HepG2 (cell line): Measurements from ENCODE around the gene SLC8B1. TPM values are rescaled to one million over a fixed set of nuclear protein-coding genes. Genes with fewer than 3 reads are reported as not detected.

ENCODE experiments used
- ATAC-seq: fragments of 200-7000 bp; cut with Tn5 transposase; 3 replicates; pipeline ENCODE4 v1.9.1; 2020; ENCODE audit warnings: mild to moderate bottlenecking, moderate library complexity
- BruUV-seq: library from RNA; stranded (reverse); fragments of 400-500 nt; replicated peaks from 2 replicates; lab custom pipeline; 2021; lab: Mats Ljungman, UMichigan
- CTCF ChIA-PET: fragments of 300-600 bp; formaldehyde crosslinking; extraction: SDS; loops from one replicate; lab custom pipeline; 2021; ENCODE audit warnings: low total read pairs, inconsistent platforms, low intra/inter-chr PET ratio; lab: Yijun Ruan, JAX
- POLR2A ChIA-PET: fragments of 350-600 bp; sonication (Branson Sonifier 250); formaldehyde crosslinking; loops from one replicate; lab custom pipeline; 2020; ENCODE audit warnings: antibody characterized with exemption, inconsistent platforms; lab: Yijun Ruan, JAX
- DNase-seq: peaks from one replicate; pipeline ENCODE4 v3.0.0-alpha.2; 2015; ENCODE audit warnings: low spot score
- FAIRE-seq: peaks from 3 replicates; lab custom pipeline; 2011; peaks lifted over from hg19 to GRCh38; lab: Jason Lieb, UNC
- H2AFZ ChIP-seq: one replicate; pipeline ENCODE4 v1.6.1; 2011; ENCODE audit warnings: low read length, inconsistent platforms
- H3K27ac ChIP-seq: fragments of 300-600 bp; 3 replicates; pipeline ENCODE4 v1.8.0; 2011; ENCODE audit warnings: mixed run types, mild to moderate bottlenecking, mixed read lengths, low read length, inconsistent platforms; ENCODE audit not compliant: insufficient read depth; ENCODE audit errors: extremely low read length
- H3K27me3 ChIP-seq, 2 experiments: fragments of 200-600 bp in 1 of 2; 2 replicates in 1 of 2; 3 replicates in 1 of 2; pipeline versions ENCODE4 v1.6.0 to v1.8.0; 2011; ENCODE audit warnings: low read length in 2 of 2, mild to moderate bottlenecking in 2 of 2, moderate library complexity in 2 of 2, inconsistent platforms in 1 of 2; ENCODE audit not compliant: insufficient read depth in 2 of 2, control insufficient read depth in 1 of 2
- H3K36me3 ChIP-seq, 2 experiments: fragments of 200-600 bp in 1 of 2; replicated peaks in 1 of 2; 2 replicates in 1 of 2; 3 replicates in 1 of 2; pipeline versions ENCODE4 v1.5.1 to v1.8.0; 2011; ENCODE audit warnings: low read length in 2 of 2, inconsistent platforms in 1 of 2; ENCODE audit not compliant: insufficient read depth in 2 of 2, control insufficient read depth in 1 of 2
- H3K4me1 ChIP-seq: 2 replicates; pipeline ENCODE4 v1.5.1; 2012; ENCODE audit warnings: low read length, inconsistent platforms; ENCODE audit not compliant: insufficient read depth
- H3K4me2 ChIP-seq: 2 replicates; pipeline ENCODE4 v1.6.0; 2011; ENCODE audit warnings: low read depth, low read length, inconsistent platforms
- H3K4me3 ChIP-seq, 3 experiments: fragments of 200-600 bp in 1 of 3; sonication (generic), shearing (Covaris generic) in 1 of 3; replicated peaks in 1 of 3; 2 replicates each; pipeline ENCODE4 v1.5.1; 2011 to 2016; ENCODE audit warnings: low read length in 3 of 3, inconsistent platforms in 2 of 3, low read depth in 2 of 3, mild to moderate bottlenecking in 2 of 3, control low read depth in 1 of 3, mixed read lengths in 1 of 3; ENCODE audit not compliant: insufficient read depth in 1 of 3
- H3K79me2 ChIP-seq: one replicate; pipeline ENCODE4 v1.6.1; 2011; ENCODE audit warnings: low read length, inconsistent platforms; ENCODE audit not compliant: insufficient read depth
- H3K9ac ChIP-seq: 2 replicates; pipeline ENCODE4 v1.6.0; 2011; ENCODE audit warnings: mild to moderate bottlenecking, low read depth, low read length, inconsistent platforms; ENCODE audit not compliant: insufficient read depth
- H3K9me3 ChIP-seq: 2 replicates; pipeline ENCODE4 v1.5.1; 2012; ENCODE audit warnings: mild to moderate bottlenecking, low read length
- H4K20me1 ChIP-seq: 2 replicates; pipeline ENCODE4 v1.6.0; 2011; ENCODE audit warnings: inconsistent platforms, mild to moderate bottlenecking, low read length, moderate library complexity; ENCODE audit not compliant: insufficient read depth
- ARID5B ChIP-seq: IDR thresholded peaks from 2 replicates; pipeline ENCODE4 v1.4.0; 2020; ENCODE audit warnings: mild to moderate bottlenecking, missing genetic modification reagents
- HNF1A ChIP-seq, 2 experiments: sonication (generic) in 1 of 2; formaldehyde crosslinking in 1 of 2; IDR thresholded peaks; 2 replicates each; pipeline versions ENCODE4 v1.4.0 to v1.6.1; 2016 to 2020; ENCODE audit warnings: borderline replicate concordance in 1 of 2, low read depth in 1 of 2, mild to moderate bottlenecking in 1 of 2, missing genetic modification reagents in 1 of 2
- NFKB2 ChIP-seq: sonication (generic); formaldehyde crosslinking; IDR thresholded peaks from 2 replicates; pipeline ENCODE4 v1.4.0; 2020; ENCODE audit warnings: missing genetic modification reagents, borderline replicate concordance
- PLRG1 ChIP-seq: fragments of 450-650 bp; conservative IDR thresholded peaks from 2 replicates; pipeline ENCODE4 v1.6.1; 2016
- XBP1 ChIP-seq: sonication (generic); formaldehyde crosslinking; IDR thresholded peaks from 2 replicates; pipeline ENCODE4 v1.5.0; 2020; ENCODE audit warnings: missing genetic modification reagents
- ZBTB8A ChIP-seq: sonication (generic); formaldehyde crosslinking; IDR thresholded peaks from 2 replicates; pipeline ENCODE4 v1.4.0; 2020; ENCODE audit warnings: mild to moderate bottlenecking, low read depth, missing genetic modification reagents, borderline replicate concordance
- ZNF274 ChIP-seq: sonication (generic); formaldehyde crosslinking; IDR thresholded peaks from 2 replicates; pipeline ENCODE4 v1.5.1; 2020; ENCODE audit warnings: mild to moderate bottlenecking, missing genetic modification reagents
- ZNF432 ChIP-seq: sonication (generic); formaldehyde crosslinking; IDR thresholded peaks from 2 replicates; pipeline ENCODE4 v1.5.0; 2020; ENCODE audit warnings: missing genetic modification reagents, mild to moderate bottlenecking, borderline replicate concordance
- ZNF441 ChIP-seq: sonication (generic); formaldehyde crosslinking; IDR thresholded peaks from 2 replicates; pipeline ENCODE4 v1.7.0; 2021; ENCODE audit warnings: missing genetic modification reagents, borderline replicate concordance
- ZNF607 ChIP-seq: sonication (generic); formaldehyde crosslinking; IDR thresholded peaks from 2 replicates; pipeline ENCODE4 v1.5.1; 2020; ENCODE audit warnings: missing genetic modification reagents, mild to moderate bottlenecking, borderline replicate concordance
- ZNF616 ChIP-seq: sonication (generic); formaldehyde crosslinking; IDR thresholded peaks from 2 replicates; pipeline ENCODE4 v1.5.0; 2020; ENCODE audit warnings: low read depth, mild to moderate bottlenecking, missing genetic modification reagents
- ZNF7 ChIP-seq: IDR thresholded peaks from 2 replicates; pipeline ENCODE4 v1.6.1; 2016; ENCODE audit warnings: missing biosample characterization, missing genetic modification reagents
- WGBS: methylation state at CpG from one replicate; pipeline ENCODE4 v1.1.6; 2017; ENCODE audit warnings: low lambda C conversion rate; 5-methylcytosine and 5-hydroxymethylcytosine counted together
- in situ Hi-C: cut with HindIII; loops from 2 replicates; pipeline ENCODE4 v1.10.0; 2017; ENCODE audit warnings: low pct_unique_long_range_greater_than_20kb; ENCODE audit not compliant: extremely low pct_ligation_motif_present
- intact Hi-C: fragments of 100-400 bp; cut with micrococcal nuclease; formaldehyde crosslinking; loops from one replicate; pipeline ENCODE4 v1.10.0; 2022; ENCODE audit not compliant: unreplicated experiment
- polyA plus RNA-seq, 8 experiments: library from polyadenylated mRNA; depleted of rRNA in 3 of 8; stranded (reverse) in 7 of 8; unstranded in 1 of 8; fragments of >200 nt; fragmentation: Illumina TruSeq in 4 of 8; extraction: Trizol in 4 of 8; gene quantifications; 2 replicates each; pipeline versions ENCODE4 v1.2.1 to v1.2.3, GENCODE V29; 2011 to 2016; ENCODE audit warnings: low read depth in 4 of 8, missing spikeins in 1 of 8, mixed read lengths in 1 of 8; ENCODE audit not compliant: insufficient read depth in 1 of 8
- total RNA-seq, 5 experiments: library from RNA; depleted of rRNA; stranded (reverse); fragments of >200 nt; fragmentation: Illumina TruSeq; extraction: Trizol; gene quantifications; 2 replicates each; pipeline ENCODE4 v1.2.3, GENCODE V29; 2016; ENCODE audit warnings: low read depth in 1 of 5

The SLC8B1 gene
- total and polyA plus RNA-seq, 2 of the 13 experiments (the other 11 are each of a cell fraction or from before 2014, with no cell fraction given) = 6.8 to 8.0 TPM

- CTCF ChIA-PET = no interaction called here
- no peak for DNase-seq
- no peak for ATAC-seq
- no peaks in the 10 kb centered on the region for H4K20me1 ChIP-seq
- H3K4me2 ChIP-seq = no peak overlapping the region
- POLR2A ChIA-PET = no interaction called here
- H3K4me1 ChIP-seq = no peaks in the 10 kb centered on the region
- FAIRE-seq = no peak
- no peaks in the 10 kb centered on the region for H3K36me3 ChIP-seq
- no peak for TF ChIP-seq ZNF607
- TF ChIP-seq PLRG1 = no peak
- no peak for TF ChIP-seq ZNF432 (CRISPR knock-in tag)
- no peak for TF ChIP-seq ZBTB8A (CRISPR knock-in tag)
- no peak for TF ChIP-seq ZNF7 (CRISPR knock-in tag)
- TF ChIP-seq ZNF441 (CRISPR knock-in tag) = no peak
- TF ChIP-seq ARID5B (CRISPR knock-in tag) = no peak
- TF ChIP-seq XBP1 (CRISPR knock-in tag) = no peak
- TF ChIP-seq ZNF274 (CRISPR knock-in tag) = no peak
- no peak for TF ChIP-seq ZNF616 (CRISPR knock-in tag)
- TF ChIP-seq HNF1A (IDR thresholded peaks at IDR 0.05; ENCODE audit: low read depth) = no peak
- TF ChIP-seq HNF1A (CRISPR knock-in tag; IDR thresholded peaks at IDR 0.05; ENCODE audit: borderline replicate concordance) = no peak
- no peak for TF ChIP-seq NFKB2
- TF ChIP-seq, all 625 proteins: peak for 0
- no peak overlapping the region for H3K27ac ChIP-seq
- BruUV-seq = no TSS peak
- no peaks in the 10 kb centered on the region for H3K79me2 ChIP-seq
- H3K4me3 ChIP-seq = no peak overlapping the region
- in situ Hi-C loops = no loop called here
- no peak overlapping the region for H2AFZ ChIP-seq
- H3K9me3 ChIP-seq = no peaks in the 10 kb centered on the region
- intact Hi-C loops = no loop called here
- H3K9ac ChIP-seq = no peak overlapping the region
- WGBS = 35% methylated on average over 6 of the region's 6 CpGs
- H3K27me3 ChIP-seq = peaks cover 0 to 1% of the 10 kb centered on the region in 2 experiments; a peak in 1 of 5 replicates
Observed at GRCh38 chr12:113341535-113341934, 6.6 kb upstream of the SLC8B1 start.
